Brain microvascular endothelial cell (primary cell): ENCODE results near the gene BMAL1.

Experiments
- DNase-seq: peaks from one replicate; pipeline ENCODE4 v3.0.0-alpha.2; 2020
- H3K27ac ChIP-seq: fragments of 250-450 bp; sonication (Bioruptor Pico); 2 replicates; pipeline ENCODE4 v1.5.1; 2020; ENCODE audit warnings: mild to moderate bottlenecking, moderate library complexity
- H3K27me3 ChIP-seq: fragments of 250-450 bp; sonication (Bioruptor Pico); replicated peaks from 2 replicates; pipeline ENCODE4 v1.5.1; 2020; ENCODE audit warnings: mild to moderate bottlenecking
- H3K36me3 ChIP-seq: fragments of 250-450 bp; sonication (Bioruptor Pico); replicated peaks from 2 replicates; pipeline ENCODE4 v1.5.1; 2020; ENCODE audit warnings: mild to moderate bottlenecking
- H3K4me3 ChIP-seq: 2 replicates; pipeline ENCODE4 v1.5.1; 2011; ENCODE audit warnings: low read depth, mild to moderate bottlenecking, control low read depth, low read length, moderate library complexity
- in situ Hi-C: cut with HindIII; loops from 2 replicates; pipeline ENCODE4 v1.10.0; 2017; ENCODE audit warnings: low sequenced_read_pairs, low pct_ligation_motif_present
- TF ChIP-seq, protein P1 (sequence below): IDR thresholded peaks from 2 replicates; pipeline ENCODE4 v1.5.1; 2011; ENCODE audit warnings: low read depth, mild to moderate bottlenecking, moderate library complexity, low read length, control low read depth, inconsistent platforms; ENCODE audit errors: missing control alignments

The BMAL1 gene

GRCh38 chr11:13277768-13278608 lies at the start of gene BMAL1:
TSS of gene BMAL1 (plus strand) at chr11:13277790. CDS start at chr11:13354309, 76,519 bp downstream.
- Histone ChIP-seq H3K36me3 (no peaks in the 10 kb centered on the region), H3K27ac (no peak within 1 kb of the TSS), H3K27me3 (peaks cover 9% of the 10 kb centered on the region), H3K4me3 (peak within 1 kb of the TSS; percentile 82)
- TF ChIP-seq, protein P1, sequence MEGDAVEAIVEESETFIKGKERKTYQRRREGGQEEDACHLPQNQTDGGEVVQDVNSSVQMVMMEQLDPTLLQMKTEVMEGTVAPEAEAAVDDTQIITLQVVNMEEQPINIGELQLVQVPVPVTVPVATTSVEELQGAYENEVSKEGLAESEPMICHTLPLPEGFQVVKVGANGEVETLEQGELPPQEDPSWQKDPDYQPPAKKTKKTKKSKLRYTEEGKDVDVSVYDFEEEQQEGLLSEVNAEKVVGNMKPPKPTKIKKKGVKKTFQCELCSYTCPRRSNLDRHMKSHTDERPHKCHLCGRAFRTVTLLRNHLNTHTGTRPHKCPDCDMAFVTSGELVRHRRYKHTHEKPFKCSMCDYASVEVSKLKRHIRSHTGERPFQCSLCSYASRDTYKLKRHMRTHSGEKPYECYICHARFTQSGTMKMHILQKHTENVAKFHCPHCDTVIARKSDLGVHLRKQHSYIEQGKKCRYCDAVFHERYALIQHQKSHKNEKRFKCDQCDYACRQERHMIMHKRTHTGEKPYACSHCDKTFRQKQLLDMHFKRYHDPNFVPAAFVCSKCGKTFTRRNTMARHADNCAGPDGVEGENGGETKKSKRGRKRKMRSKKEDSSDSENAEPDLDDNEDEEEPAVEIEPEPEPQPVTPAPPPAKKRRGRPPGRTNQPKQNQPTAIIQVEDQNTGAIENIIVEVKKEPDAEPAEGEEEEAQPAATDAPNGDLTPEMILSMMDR = no peak
- no peak for DNase-seq
- in situ Hi-C loops = no loop called here

DNA sequence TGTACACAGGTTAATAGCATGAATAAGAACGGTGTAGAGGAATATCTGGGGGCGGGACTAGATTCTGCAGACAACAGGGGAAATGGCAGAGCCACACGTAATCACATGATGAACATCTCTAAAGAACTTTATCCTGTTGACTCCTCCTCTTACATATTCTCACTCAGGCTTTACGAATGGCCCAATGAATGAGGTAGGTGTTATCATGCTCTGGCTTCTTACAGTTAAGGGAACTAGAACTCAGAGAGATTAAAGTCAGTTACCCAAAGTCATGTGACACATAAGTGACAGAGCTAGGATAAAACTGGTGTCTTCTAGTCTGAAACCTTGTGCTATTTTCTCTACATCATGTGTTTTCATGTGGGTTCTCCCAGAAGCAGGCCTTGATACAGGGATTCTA lies 49.0 kb upstream of the BMAL1 start:
- H3K27ac ChIP-seq = no peak overlapping the region
- no peak for DNase-seq
- in situ Hi-C loops = no loop called here
- H3K27me3 ChIP-seq = no peaks in the 10 kb centered on the region
- TF ChIP-seq, protein P1 = no peak
- H3K36me3 ChIP-seq = no peaks in the 10 kb centered on the region
- no peak overlapping the region for H3K4me3 ChIP-seq

DNA sequence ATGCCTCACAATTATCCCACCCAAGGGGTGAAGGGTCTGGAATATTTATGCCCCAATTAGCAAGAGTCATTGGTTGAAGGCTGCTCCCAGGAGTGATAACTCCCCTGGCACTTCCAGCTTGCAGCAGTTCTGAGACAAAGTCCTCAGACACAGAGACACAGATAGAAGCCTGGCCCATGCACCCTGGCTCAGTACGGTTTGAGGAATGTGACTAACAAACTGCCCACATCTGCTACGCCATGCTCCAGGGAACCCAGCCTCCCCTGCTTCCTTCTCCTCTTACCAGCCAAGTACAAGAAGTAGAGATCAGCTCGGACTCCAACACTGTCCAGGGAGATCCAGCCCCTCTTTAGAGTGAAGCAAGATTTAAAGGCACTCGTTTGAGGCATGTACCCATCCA lies 48.5 kb upstream of the BMAL1 start:
- TF ChIP-seq, protein P1 = no peak
- Histone ChIP-seq H3K27ac (no peak overlapping the region), H3K27me3 (no peaks in the 10 kb centered on the region), H3K36me3 (no peaks in the 10 kb centered on the region), H3K4me3 (no peak overlapping the region)
- in situ Hi-C loops = no loop called here
- no peak for DNase-seq

GRCh38 chr11:13229711-13230318 lies 47.8 kb upstream of the BMAL1 start:
- TF ChIP-seq, protein P1 = no peak
- no peaks in the 10 kb centered on the region for H3K36me3 ChIP-seq
- no peak overlapping the region for H3K27ac ChIP-seq
- in situ Hi-C loops = no loop called here
- H3K27me3 ChIP-seq = no peaks in the 10 kb centered on the region
- DNase-seq = no peak
- H3K4me3 ChIP-seq = no peak overlapping the region

DNA sequence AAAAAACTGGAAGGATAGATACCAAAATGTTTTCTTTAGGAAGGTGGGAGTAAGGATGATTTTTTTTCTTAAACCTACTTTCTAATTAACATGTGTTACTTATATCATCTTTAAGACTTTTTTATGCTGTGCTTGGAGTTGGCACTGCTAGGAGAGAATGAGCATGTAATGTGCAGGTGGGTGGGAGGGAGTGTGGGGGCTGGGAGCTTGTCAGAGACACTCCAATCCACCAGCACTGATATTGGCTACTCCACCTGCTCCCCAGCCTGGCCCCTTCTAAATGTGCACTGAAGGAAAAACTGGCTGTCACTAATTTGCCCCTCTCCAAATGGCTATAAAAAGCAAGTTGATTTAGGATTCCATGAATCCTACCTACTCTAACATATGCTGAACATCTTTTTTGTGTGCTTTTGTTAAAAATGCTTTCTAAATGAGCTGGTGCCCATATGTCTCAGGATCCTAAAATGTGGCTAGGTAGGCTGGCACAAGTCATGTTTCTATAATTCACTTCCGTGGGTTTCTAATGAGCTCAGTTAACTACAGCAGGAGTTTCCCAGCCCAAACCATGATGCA lies 44.3 kb upstream of the BMAL1 start:
- Histone ChIP-seq H3K27me3 (no peaks in the 10 kb centered on the region), H3K36me3 (no peaks in the 10 kb centered on the region), H3K27ac (no peak overlapping the region), H3K4me3 (no peak overlapping the region)
- TF ChIP-seq, protein P1 = no peak
- in situ Hi-C loops = no loop called here
- DNase-seq = no peak
